Thyroid gland (tissue), 4 donors: ENCODE measurements around the gene RALGPS2. TPM values are rescaled to one million over a fixed set of nuclear protein-coding genes. Genes with fewer than 3 reads are reported as not detected.

ENCODE experiments used
- DNase-seq, 2 donors: peaks; one replicate each; pipeline ENCODE4 v3.0.0-alpha.2; 2019
- H3K27ac ChIP-seq, 3 donors: fragments of 200-600 bp; sonication (generic); 1 replicate in 2 of 3; 2 replicates in 1 of 3; pipeline ENCODE4 v1.5.1; 2016 to 2019; ENCODE audit warnings: mild to moderate bottlenecking in 1 of 3, moderate library complexity in 1 of 3
- H3K27me3 ChIP-seq: fragments of 200-600 bp; sonication (generic); one replicate; pipeline ENCODE4 v1.5.1; 2019
- H3K36me3 ChIP-seq, 2 donors: fragments of 200-600 bp; sonication (generic); one replicate each; pipeline ENCODE4 v1.5.1; 2016 to 2019
- H3K4me1 ChIP-seq, 2 donors: fragments of 200-600 bp; sonication (generic); one replicate each; pipeline ENCODE4 v1.5.1; 2017 to 2019
- H3K4me3 ChIP-seq, 3 donors: fragments of 200-600 bp; sonication (generic); replicated peaks in 1 of 3; 1 replicate in 2 of 3; 2 replicates in 1 of 3; pipeline ENCODE4 v1.5.1; 2016; ENCODE audit warnings: mild to moderate bottlenecking in 1 of 3
- H3K9me3 ChIP-seq: fragments of 200-600 bp; sonication (generic); one replicate; pipeline ENCODE4 v1.5.1; 2017
- POLR2A ChIP-seq, 2 donors: fragments of 450-650 bp; IDR thresholded peaks; one replicate each; pipeline ENCODE4 v1.6.1; 2017; ENCODE audit warnings: antibody characterized with exemption in 2 of 2, mild to moderate bottlenecking in 2 of 2, moderate library complexity in 1 of 2
- WGBS, 2 donors: methylation state at CpG; one replicate each; pipeline ENCODE4 v1.1.5; 2017; 5-methylcytosine and 5-hydroxymethylcytosine counted together
- intact Hi-C: fragments of 100-400 bp; cut with DNase I; formaldehyde crosslinking; loops from one replicate; pipeline ENCODE4 v1.15.1; 2023
- total RNA-seq, 4 donors: library from RNA; depleted of rRNA; stranded (reverse); fragments of >200 nt; gene quantifications; one replicate each; pipeline ENCODE4 v1.2.3, GENCODE V29; 2016
- TF ChIP-seq, protein P1 (sequence below), 6 experiments: fragments of 200-600 bp in 3 of 6; fragments of 450-650 bp in 3 of 6; sonication (generic) in 3 of 6; IDR thresholded peaks; one replicate each; pipeline ENCODE4 v1.5.1; 2016 to 2019; ENCODE audit warnings: antibody characterized with exemption in 6 of 6, mild to moderate bottlenecking in 2 of 6, inconsistent platforms in 1 of 6, moderate library complexity in 1 of 6

The RALGPS2 gene
- total RNA-seq, 4 donors from 2014 or later = 15.3 to 31.4 (median 17.7) TPM

- TF ChIP-seq POLR2A (IDR thresholded peaks at IDR 0.05) = no peak
- TF ChIP-seq, protein P1, sequence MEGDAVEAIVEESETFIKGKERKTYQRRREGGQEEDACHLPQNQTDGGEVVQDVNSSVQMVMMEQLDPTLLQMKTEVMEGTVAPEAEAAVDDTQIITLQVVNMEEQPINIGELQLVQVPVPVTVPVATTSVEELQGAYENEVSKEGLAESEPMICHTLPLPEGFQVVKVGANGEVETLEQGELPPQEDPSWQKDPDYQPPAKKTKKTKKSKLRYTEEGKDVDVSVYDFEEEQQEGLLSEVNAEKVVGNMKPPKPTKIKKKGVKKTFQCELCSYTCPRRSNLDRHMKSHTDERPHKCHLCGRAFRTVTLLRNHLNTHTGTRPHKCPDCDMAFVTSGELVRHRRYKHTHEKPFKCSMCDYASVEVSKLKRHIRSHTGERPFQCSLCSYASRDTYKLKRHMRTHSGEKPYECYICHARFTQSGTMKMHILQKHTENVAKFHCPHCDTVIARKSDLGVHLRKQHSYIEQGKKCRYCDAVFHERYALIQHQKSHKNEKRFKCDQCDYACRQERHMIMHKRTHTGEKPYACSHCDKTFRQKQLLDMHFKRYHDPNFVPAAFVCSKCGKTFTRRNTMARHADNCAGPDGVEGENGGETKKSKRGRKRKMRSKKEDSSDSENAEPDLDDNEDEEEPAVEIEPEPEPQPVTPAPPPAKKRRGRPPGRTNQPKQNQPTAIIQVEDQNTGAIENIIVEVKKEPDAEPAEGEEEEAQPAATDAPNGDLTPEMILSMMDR (IDR thresholded peaks at IDR 0.05) = no peak
- Histone ChIP-seq H3K4me1 (no peaks in the 10 kb centered on the region), H3K27me3 (no peaks in the 10 kb centered on the region), H3K4me3 (no peak overlapping the region), H3K36me3 (no peaks in the 10 kb centered on the region), H3K27ac (no peak overlapping the region), H3K9me3 (no peaks in the 10 kb centered on the region)
- DNase-seq = no peak
- WGBS, 2 donors = 79 to 90% methylated on average over 5 of the region's 5 CpGs
- intact Hi-C loops = no loop called here
Measured at GRCh38 chr1:178690496-178690895, 34.5 kb upstream of the RALGPS2 start.

DNA sequence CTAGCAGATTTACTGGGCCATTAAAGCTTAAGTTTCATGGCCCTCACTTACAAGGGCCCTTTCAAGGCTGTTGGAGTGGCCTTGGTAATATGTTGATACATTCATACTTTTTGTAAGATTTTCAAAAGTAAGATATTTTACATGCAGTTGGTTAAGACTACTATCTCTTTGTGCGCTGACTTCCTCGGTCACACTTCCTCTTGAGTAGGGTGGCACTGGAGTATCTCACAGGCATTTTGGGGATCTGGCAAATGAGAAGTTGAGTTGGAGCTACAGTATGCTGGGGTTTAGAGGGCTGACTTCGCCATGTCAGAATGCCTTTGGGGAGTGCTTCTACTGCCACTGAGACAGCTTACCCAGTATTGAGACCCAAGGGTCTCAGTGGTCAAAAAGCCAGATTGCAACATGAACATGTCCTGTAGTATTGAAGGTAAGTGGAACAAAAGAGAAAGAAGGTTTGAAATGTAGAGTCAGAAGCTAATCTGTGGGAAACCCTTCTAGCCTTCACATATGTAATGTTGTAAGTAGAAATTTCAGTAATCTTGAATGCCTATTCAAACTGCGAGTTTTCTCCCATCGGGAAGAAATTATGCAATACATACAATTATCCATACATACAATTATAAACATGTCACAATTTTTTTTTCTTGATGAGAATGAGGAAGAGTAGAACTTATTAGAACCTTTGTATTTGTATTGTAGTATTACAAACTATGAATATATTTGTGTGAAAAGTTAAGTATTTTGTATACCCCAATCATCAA is 32.3 kb upstream of the RALGPS2 start:
- Histone ChIP-seq H3K27me3 (no peaks in the 10 kb centered on the region), H3K9me3 (no peaks in the 10 kb centered on the region), H3K27ac (no peak overlapping the region), H3K36me3 (no peaks in the 10 kb centered on the region), H3K4me3 (no peak overlapping the region), H3K4me1 (no peaks in the 10 kb centered on the region)
- no peak for TF ChIP-seq POLR2A (IDR thresholded peaks at IDR 0.05)
- TF ChIP-seq, protein P1 (IDR thresholded peaks at IDR 0.05) = no peak
- intact Hi-C loops = no loop called here
- 95 to 96% methylated on average over 5 of the region's 5 CpGs for WGBS, 2 donors
- DNase-seq = no peak

DNA sequence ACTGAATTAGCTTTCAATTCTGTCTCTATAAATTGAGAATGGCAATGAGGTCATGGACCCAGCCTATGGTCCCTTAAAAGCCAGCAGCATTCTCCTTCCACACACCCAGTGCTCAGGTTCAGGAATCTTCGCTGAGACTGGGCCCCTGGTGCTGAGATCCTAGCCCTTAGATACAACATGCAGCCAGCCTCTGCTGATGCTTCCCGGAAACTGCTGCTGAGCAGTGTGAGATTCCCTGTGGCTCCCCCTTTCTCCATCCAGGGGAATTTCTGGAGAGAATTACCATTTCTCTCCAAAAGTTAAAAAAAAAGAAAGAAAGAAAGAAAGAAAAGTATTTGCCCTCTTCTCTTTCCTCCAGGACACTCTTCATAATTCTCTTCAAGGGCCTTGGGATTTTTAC is 31.7 kb upstream of the RALGPS2 start:
- H3K4me1 ChIP-seq = no peaks in the 10 kb centered on the region
- WGBS, 2 donors = 28 to 85% methylated on average over 2 of the region's 2 CpGs
- no peaks in the 10 kb centered on the region for H3K27me3 ChIP-seq
- no peak overlapping the region for H3K27ac ChIP-seq
- peak in 1 of 2 donors; percentile 5 for DNase-seq
- H3K36me3 ChIP-seq = no peaks in the 10 kb centered on the region
- H3K9me3 ChIP-seq = no peaks in the 10 kb centered on the region
- TF ChIP-seq POLR2A (IDR thresholded peaks at IDR 0.05) = no peak
- TF ChIP-seq, protein P1 (IDR thresholded peaks at IDR 0.05) = no peak
- H3K4me3 ChIP-seq = no peak overlapping the region
- intact Hi-C loops = no loop called here

DNA sequence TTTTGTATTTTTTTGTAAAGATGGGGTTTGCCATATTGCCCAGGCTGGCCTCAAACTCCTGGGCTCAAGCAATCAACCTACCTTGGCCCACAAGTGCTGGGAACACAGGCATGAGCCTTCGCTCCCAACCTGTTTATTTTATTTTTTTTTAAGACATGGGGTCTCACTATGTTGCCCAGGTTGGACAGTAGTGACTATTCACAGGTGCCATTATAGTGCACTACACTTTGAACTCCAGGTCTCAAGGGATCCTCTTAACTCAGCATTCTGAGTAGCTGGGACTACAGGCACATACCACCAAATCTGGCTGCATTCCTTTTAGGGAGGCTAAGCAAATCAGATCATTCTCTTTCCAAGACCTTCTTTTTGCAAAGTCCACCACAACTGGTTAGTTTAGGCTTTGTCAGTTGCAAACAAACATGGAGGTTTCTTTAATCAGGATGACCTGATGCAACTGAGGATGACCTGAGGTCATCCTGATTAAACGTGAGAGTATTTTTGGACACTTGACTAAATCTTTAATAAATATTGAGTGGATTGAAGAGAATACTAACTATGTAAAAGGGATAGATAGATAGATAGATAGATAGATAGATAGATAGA is 30.0 kb upstream of the RALGPS2 start:
- intact Hi-C loops = no loop called here
- no peak for TF ChIP-seq POLR2A (IDR thresholded peaks at IDR 0.05)
- TF ChIP-seq, protein P1 (IDR thresholded peaks at IDR 0.05) = no peak
- WGBS, 2 donors = 87 to 88% methylated on average over 2 of the region's 2 CpGs
- no peak for DNase-seq
- H3K4me3 ChIP-seq = no peak overlapping the region
- H3K27me3 ChIP-seq = no peaks in the 10 kb centered on the region
- H3K4me1 ChIP-seq = no peaks in the 10 kb centered on the region
- H3K36me3 ChIP-seq = no peaks in the 10 kb centered on the region
- no peaks in the 10 kb centered on the region for H3K9me3 ChIP-seq
- no peak overlapping the region for H3K27ac ChIP-seq

DNA sequence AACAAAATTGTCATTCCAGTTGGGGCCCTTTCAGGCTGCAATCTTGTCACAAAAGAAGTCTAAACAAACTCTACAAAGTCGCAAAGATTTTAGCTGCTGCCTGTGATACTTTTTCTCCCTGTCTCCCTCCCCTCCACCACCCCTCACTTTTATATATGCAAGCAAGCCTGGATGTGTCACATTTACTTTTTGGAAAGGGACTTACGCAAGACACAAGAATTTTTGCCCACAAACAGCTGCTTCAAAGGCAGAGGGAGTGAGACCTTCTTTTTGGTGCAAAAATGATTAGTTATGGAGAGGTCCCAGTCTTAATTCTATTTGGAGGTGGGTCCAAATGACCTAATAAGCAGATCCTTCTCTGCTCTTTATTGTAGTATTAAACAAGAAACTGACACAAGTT is 22.9 kb upstream of the RALGPS2 start:
- intact Hi-C loops = no loop called here
- Histone ChIP-seq H3K27me3 (no peaks in the 10 kb centered on the region), H3K36me3 (no peaks in the 10 kb centered on the region), H3K27ac (no peak overlapping the region), H3K9me3 (no peaks in the 10 kb centered on the region), H3K4me3 (no peak overlapping the region), H3K4me1 (no peaks in the 10 kb centered on the region)
- TF ChIP-seq POLR2A (IDR thresholded peaks at IDR 0.05) = no peak
- TF ChIP-seq, protein P1 (IDR thresholded peaks at IDR 0.05) = no peak
- WGBS, 2 donors = 61 to 75% methylated on average over 2 of the region's 2 CpGs
- DNase-seq = no peak
